Middle frontal gyrus (tissue), 1 donor: Measurements from ENCODE around the gene KRTAP10-4.

Experiments
- DNase-seq: peaks from one replicate; pipeline ENCODE4 v3.0.0-alpha.2; 2015; ENCODE audit warnings: low spot score; ENCODE audit errors: extremely low spot score

Gene KRTAP10-4

DNA sequence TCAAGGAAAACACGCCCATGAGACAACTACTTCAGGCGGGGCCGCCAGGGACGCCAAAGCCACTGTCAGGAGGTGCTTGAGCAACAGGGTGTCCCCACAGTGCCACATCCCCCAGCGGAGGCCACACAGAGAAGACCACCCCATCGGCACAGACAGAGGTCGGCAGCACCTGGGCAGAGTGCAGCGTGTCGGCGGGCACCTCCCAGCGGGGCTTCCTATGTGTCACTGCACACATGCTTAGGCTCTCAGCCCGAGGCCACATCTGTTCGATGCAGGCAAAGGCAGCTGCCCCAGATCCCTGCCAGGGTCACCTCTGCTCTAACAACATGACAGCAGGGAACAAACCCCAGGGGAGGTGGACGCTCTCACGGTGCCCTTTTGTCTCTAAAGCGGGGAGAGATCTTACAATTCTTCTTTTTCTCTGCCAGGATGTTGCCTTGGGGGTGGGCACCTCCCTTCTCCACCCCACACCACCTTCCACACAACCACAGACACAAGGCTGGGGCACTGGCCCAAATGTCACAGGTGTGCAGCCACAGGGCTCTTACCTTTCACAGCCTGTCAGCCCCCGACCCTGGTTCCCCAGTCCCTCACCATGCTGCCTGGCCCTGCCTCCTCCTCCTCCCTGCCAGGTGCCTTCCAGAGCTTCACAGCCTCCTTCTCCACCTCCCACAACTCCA lies 42.5 kb downstream of the KRTAP10-4 start:
- no peak for DNase-seq

DNA sequence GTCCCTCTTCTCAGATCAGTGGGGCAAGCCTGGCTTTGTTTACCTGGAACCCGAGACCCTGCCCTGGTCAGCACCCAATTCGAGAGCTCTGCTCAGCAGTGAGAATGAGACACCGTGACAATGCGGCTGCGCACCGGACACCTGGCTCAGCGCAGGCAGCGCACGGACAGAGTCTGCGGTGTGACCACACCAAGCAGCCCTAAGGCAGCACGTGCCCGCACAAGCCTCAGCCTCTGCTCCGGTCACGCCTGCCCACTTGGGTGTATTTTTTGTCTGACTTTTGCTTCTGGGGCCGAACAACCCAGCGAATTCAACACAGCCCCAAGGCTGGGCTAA lies 43.0 kb downstream of the KRTAP10-4 start:
- no peak for DNase-seq

DNA sequence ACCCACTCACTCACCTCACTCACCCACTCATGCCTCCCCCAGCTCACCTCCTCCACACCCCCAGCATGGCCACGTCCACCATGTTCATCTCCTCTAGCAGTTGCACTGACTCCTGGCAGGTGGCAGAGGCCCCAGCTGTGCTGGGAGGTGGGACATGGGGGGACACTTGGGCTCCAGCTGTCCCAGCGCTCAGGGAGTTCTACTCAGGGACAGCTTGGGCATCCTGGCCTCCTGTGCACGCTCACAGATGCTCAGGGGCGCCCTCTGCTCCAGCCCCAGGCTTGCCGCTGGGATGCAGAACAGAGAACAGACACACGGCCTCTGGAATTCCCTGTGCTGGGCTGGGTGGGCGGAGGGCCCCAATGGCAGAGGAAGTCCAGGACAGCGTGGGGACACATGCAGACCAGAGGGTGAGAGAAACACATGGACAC lies 43.6 kb downstream of the KRTAP10-4 start:
- DNase-seq: no peak

DNA sequence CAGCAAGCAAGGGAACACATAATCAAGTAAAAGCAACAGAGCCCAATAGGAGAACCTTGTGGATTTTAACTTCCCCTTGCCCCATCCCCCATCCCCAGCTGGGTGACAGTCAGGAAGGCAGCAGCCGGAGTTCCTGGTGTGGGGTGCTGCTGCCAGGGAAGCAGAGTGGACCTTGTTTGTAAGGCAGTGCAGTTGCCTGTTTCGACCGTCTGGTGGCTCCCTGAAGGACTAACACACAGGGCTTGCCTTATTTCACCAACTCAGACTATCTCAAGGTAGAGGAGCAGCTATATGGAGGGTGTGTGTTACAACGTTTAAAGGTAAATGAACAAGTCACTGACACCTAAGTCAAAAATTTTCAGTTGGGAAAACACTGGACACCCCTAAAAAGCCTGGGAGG lies 45.0 kb downstream of the KRTAP10-4 start:
- no peak for DNase-seq

DNA sequence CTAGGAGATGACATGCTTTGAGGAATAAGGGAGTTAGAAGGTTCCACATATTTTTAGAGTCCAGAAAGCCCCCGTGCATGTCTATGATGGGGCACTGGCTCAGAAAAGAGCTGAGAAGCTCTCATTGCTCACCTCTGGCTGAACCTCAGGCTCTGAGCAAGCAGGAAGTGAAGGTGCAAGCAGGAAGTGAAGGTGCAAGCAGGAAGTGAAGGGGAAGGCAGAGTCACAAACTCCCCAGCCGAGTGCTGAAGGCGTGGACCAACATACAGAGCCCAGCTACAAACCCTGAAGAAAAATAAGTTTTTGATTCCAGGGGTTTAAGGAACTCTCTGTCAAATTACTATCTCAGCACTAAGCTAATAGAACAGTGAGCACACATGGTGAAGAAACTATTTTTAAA lies 45.4 kb downstream of the KRTAP10-4 start:
- DNase-seq: no peak

DNA sequence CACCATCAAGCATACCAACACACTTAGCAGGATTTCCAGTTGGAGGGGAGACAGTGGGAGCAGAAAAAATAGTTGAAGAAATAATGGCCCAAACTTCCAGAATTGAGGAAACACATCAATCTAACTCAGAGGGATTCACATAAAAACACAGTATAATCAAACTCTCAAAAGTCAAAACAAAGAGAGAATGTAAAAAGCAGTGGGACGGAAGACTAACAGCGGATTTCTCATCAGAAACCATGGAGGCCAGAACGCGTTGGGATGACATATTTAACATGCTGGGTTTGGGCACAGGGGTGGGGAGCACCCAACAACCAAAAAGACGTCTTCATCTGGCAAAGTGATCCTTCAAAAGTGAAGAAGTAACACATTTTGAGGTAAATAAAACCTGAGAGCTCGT lies 46.4 kb downstream of the KRTAP10-4 start:
- no peak for DNase-seq

DNA sequence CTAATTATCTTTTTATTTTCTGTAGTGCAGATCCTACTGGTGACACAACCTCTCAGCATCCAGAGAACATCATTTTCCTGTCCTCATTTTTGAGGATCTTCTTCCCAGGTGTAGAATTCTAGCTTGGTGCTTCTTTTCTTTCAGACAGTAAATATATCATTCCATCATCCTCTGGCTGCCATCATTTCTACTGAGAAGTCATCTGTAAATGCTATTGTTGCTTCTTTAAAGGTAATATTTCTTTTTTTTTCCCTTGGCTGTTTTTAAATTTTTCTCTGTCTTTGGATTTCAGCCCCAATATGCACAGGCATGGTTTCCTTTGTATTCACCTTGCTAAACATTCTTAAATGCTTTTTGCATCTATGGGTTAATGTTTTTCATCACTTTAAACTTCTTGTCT lies 50.0 kb downstream of the KRTAP10-4 start:
- no peak for DNase-seq
